GM10266 (cell line): ENCODE measurements around the gene CLEC16A.

Experiments used
- DNase-seq: peaks from one replicate; pipeline ENCODE4 v3.0.0; 2012; ENCODE audit errors: extremely low spot score
- TF ChIP-seq, protein P1 (sequence below): IDR thresholded peaks from 2 replicates; pipeline ENCODE4 v1.5.1; 2012; ENCODE audit warnings: mild to moderate bottlenecking, low read depth; ENCODE audit not compliant: control insufficient read depth, insufficient read depth; ENCODE audit errors: missing control alignments

The CLEC16A gene

DNA sequence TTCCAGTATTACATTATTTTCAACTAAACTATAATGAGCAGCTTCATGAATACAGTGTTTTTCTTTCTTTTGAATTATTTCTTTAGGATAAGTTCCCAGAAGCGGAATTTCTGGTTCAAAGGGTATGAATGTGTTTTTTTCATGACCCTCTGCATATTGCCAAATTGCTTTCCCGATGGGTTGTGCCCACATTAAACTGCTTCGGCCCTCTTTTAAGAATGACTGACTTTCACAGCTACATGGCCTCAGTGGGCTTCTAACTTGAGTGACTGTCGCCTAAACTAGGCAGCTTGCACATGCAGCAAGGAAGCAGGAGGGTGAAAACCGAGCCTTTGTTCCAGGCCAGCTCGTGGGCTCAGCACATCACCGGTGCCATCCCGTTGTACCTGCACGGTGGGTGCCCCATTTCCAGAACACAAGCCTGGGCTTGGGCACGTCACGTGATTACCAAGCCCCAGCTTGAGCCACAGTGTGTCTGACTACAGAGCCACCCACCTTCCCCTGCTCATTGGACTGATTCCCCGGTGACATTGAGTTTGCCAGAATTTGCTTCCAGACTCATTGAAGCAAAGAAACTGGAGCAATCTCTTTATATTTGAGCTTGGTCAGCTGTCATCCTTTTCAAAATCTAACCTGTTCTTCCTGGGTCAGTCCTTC is 112.8 kb downstream of the CLEC16A start:
- TF ChIP-seq, protein P1, sequence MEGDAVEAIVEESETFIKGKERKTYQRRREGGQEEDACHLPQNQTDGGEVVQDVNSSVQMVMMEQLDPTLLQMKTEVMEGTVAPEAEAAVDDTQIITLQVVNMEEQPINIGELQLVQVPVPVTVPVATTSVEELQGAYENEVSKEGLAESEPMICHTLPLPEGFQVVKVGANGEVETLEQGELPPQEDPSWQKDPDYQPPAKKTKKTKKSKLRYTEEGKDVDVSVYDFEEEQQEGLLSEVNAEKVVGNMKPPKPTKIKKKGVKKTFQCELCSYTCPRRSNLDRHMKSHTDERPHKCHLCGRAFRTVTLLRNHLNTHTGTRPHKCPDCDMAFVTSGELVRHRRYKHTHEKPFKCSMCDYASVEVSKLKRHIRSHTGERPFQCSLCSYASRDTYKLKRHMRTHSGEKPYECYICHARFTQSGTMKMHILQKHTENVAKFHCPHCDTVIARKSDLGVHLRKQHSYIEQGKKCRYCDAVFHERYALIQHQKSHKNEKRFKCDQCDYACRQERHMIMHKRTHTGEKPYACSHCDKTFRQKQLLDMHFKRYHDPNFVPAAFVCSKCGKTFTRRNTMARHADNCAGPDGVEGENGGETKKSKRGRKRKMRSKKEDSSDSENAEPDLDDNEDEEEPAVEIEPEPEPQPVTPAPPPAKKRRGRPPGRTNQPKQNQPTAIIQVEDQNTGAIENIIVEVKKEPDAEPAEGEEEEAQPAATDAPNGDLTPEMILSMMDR: no peak
- DNase-seq: no peak

DNA sequence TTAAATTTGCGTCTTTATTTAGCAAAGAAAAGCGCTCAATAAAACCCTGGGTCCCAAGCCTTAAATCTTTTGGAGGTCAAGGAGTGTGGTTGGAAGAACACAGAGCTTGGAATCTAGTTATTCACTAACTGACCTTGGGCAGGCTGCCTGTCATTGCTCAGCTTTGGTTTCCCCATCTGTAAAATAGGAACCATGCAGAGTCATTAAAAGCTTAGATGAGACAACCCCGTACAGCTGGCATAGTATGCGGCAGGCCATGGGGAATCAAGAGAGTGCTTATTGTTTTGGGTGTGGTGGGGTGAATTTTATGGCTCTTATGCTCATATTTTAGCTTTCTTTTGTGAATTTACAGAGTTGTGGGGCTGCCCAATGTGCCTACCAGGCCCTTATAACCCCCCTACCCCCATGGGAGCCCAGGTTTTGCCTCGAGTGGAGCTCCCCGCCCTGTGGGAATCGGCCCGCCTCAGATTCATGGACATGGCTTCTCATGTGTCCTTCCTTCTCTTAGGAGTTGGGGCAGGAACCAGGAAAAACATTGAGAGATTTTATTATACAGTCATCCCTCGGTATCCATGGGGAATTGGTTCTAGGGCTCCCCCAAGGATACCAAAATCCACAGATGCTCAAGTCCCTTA is 113.5 kb downstream of the CLEC16A start:
- no peak for DNase-seq
- TF ChIP-seq, protein P1: no peak

DNA sequence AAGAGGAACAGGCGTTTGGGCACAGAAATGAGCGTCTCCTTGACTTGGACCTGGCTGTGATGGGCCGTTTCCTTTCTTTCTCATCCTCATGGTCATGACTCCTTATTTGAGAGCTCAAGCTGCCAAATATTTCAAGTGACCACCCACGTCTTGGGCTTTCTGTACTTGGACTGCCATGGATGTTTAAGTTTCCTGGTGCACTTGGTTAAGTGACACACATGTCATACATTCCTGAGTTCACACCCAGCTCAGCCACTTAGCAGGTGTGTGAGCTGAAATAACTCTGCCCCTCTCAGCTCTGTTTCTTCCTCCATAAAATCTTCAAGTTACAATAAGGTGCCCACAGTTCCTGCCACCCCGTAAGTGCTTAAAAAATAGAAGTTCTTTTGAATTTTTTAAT is 114.5 kb downstream of the CLEC16A start:
- DNase-seq: no peak
- TF ChIP-seq, protein P1: no peak

GRCh38 chr16:11059588-11059987 is 115.2 kb downstream of the CLEC16A start:
- DNase-seq: no peak
- TF ChIP-seq, protein P1: no peak

DNA sequence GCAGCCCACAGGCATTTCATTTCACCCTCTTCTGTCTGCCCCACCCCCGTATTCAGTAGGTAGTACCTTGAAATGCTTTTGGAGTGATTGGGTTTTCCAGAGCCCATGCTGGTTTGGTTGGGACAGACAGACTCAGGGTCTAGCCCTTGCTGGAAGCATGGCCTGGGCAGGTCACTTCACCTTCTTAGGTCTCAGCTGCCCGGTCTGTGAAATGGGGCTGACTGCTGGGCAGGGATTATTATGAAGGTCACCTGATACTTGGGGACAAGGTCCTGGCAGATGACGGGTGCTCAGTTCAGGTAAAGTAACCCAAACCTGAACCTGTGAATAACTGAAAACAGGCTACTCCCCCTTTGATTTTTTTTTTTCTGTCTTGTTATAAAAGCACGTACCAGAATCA is 116.0 kb downstream of the CLEC16A start:
- DNase-seq: no peak
- TF ChIP-seq, protein P1: no peak

DNA sequence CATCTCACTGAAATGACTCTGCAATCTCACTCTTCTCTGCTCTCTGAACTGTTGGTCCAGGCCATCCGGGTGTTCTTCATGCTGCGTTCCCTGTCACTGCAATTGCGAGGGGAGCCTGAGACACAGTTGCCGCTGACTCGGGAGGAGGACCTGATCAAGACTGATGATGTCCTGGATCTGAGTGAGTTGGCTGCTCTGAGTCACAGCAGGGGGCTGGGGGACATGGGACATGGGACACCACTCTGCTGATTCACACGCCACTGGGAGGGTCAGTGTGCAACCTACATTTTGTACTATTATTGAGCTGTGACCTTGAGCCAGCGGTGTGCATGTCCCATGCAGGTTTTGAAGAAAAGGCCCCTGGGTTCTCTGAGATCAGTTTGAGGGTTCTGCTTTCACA is 116.5 kb downstream of the CLEC16A start:
- TF ChIP-seq, protein P1: no peak
- no peak for DNase-seq

- no peak for DNase-seq
- TF ChIP-seq, protein P1: no peak
Measured at GRCh38 chr16:11061629-11062270, 117.4 kb downstream of the CLEC16A start.
